H1 (cell line): ENCODE results near the gene CEP44.

ENCODE experiments used
- CBX8 ChIP-seq: fragments of 300-800, 300-1000 bp; sonication (generic); IDR thresholded peaks from 2 replicates; pipeline ENCODE4 v1.7.1; 2016; ENCODE audit warnings: low read depth, low read length, borderline replicate concordance
- CREB1 ChIP-seq: IDR thresholded peaks from 2 replicates; pipeline ENCODE4 v1.6.1; 2012; ENCODE audit warnings: inconsistent platforms
- EP300 ChIP-seq, 2 experiments: IDR thresholded peaks; 1 replicate in 1 of 2; 2 replicates in 1 of 2; pipeline ENCODE4 v1.6.1; 2011 to 2012; ENCODE audit warnings: low read depth in 2 of 2, low read length in 2 of 2, mild to moderate bottlenecking in 2 of 2, borderline replicate concordance in 1 of 2, inconsistent platforms in 1 of 2, moderate library complexity in 1 of 2
- EZH2 ChIP-seq: fragments of 200-600 bp; sonication (generic); IDR thresholded peaks from 2 replicates; pipeline ENCODE4 v1.7.1; 2012; ENCODE audit warnings: low read depth, mild to moderate bottlenecking, moderate library complexity, low read length, inconsistent platforms; ENCODE audit not compliant: severe bottlenecking
- HDAC6 ChIP-seq: IDR thresholded peaks from one replicate; pipeline ENCODE4 v1.7.1; 2012; ENCODE audit warnings: low read depth, mild to moderate bottlenecking, inconsistent platforms, low read length, moderate library complexity
- JUN ChIP-seq: IDR thresholded peaks from 2 replicates; pipeline ENCODE4 v1.6.1; 2011; ENCODE audit warnings: low read depth, mild to moderate bottlenecking, improper control_type of control experiment, low read length
- POLR2A ChIP-seq, 2 experiments: IDR thresholded peaks; 1 replicate in 1 of 2; 2 replicates in 1 of 2; pipeline ENCODE4 v1.6.1; 2011; ENCODE audit warnings: low read depth in 2 of 2, low read length in 2 of 2, mild to moderate bottlenecking in 2 of 2; ENCODE audit errors: control extremely low read depth in 1 of 2
- POLR2AphosphoS5 ChIP-seq: IDR thresholded peaks from 2 replicates; pipeline ENCODE4 v1.6.1; 2011; ENCODE audit warnings: low read depth, low read length
- SRF ChIP-seq: IDR thresholded peaks from 2 replicates; pipeline ENCODE4 v1.6.1; 2011; ENCODE audit warnings: mild to moderate bottlenecking, low read depth, low read length, moderate library complexity
- SUZ12 ChIP-seq: fragments of 200-600 bp; sonication (generic); IDR thresholded peaks from 2 replicates; pipeline ENCODE4 v1.6.1; 2012; ENCODE audit warnings: mild to moderate bottlenecking, inconsistent platforms, low read length, moderate library complexity, mixed read lengths
- TAF1 ChIP-seq: IDR thresholded peaks from 2 replicates; pipeline ENCODE4 v1.6.1; 2011; ENCODE audit warnings: mild to moderate bottlenecking, low read depth, low read length
- ZNF274 ChIP-seq: IDR thresholded peaks from 2 replicates; pipeline ENCODE4 v1.7.0; 2012; ENCODE audit warnings: low read length, borderline replicate concordance; ENCODE audit errors: extremely low read depth
- TF ChIP-seq, protein P1 (sequence below), 3 experiments: IDR thresholded peaks; 1 replicate in 2 of 3; 2 replicates in 1 of 3; pipeline versions ENCODE4 v1.5.1 to v1.6.1; 2011; ENCODE audit warnings: low read length in 3 of 3, mild to moderate bottlenecking in 3 of 3, inconsistent platforms in 2 of 3, low read depth in 1 of 3, moderate library complexity in 1 of 3; ENCODE audit not compliant: insufficient read depth in 1 of 3; ENCODE audit errors: control extremely low read depth in 1 of 3

- TF ChIP-seq, protein P1, sequence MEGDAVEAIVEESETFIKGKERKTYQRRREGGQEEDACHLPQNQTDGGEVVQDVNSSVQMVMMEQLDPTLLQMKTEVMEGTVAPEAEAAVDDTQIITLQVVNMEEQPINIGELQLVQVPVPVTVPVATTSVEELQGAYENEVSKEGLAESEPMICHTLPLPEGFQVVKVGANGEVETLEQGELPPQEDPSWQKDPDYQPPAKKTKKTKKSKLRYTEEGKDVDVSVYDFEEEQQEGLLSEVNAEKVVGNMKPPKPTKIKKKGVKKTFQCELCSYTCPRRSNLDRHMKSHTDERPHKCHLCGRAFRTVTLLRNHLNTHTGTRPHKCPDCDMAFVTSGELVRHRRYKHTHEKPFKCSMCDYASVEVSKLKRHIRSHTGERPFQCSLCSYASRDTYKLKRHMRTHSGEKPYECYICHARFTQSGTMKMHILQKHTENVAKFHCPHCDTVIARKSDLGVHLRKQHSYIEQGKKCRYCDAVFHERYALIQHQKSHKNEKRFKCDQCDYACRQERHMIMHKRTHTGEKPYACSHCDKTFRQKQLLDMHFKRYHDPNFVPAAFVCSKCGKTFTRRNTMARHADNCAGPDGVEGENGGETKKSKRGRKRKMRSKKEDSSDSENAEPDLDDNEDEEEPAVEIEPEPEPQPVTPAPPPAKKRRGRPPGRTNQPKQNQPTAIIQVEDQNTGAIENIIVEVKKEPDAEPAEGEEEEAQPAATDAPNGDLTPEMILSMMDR (IDR thresholded peaks at IDR 0.05; ENCODE audit: control extremely low read depth in 1 of 3, insufficient read depth in 1 of 3, low read depth in 1 of 3, low read length in 3 of 3): no peak
- TF ChIP-seq SRF (no peak), ZNF274 (no peak), POLR2A (IDR thresholded peaks at IDR 0.05; ENCODE audit: control extremely low read depth in 1 of 2, low read depth in 2 of 2, low read length in 2 of 2) (no peak), POLR2AphosphoS5 (no peak), SUZ12 (no peak), CREB1 (no peak), EP300 (IDR thresholded peaks at IDR 0.05; ENCODE audit: borderline replicate concordance in 1 of 2, low read depth in 2 of 2, low read length in 2 of 2) (no peak), EZH2 (no peak), TAF1 (no peak), JUN (no peak), CBX8 (no peak), HDAC6 (no peak)
Measured at GRCh38 chr4:174292473-174292872, 8.8 kb downstream of the CEP44 start.
